GM04504 (cell line): ENCODE results near the gene CASP9.

Experiments used
- DNase-seq: peaks from one replicate; pipeline ENCODE4 v3.0.0-alpha.2; 2012; ENCODE audit warnings: low read depth

CASP9 gene

GRCh38 chr1:15524021-15524282 is at the start of gene CASP9:
TSS of gene CASP9 (minus strand) at chr1:15524215. CDS start at chr1:15524200, 15 bp downstream.
- DNase-seq, result no peak

DNA sequence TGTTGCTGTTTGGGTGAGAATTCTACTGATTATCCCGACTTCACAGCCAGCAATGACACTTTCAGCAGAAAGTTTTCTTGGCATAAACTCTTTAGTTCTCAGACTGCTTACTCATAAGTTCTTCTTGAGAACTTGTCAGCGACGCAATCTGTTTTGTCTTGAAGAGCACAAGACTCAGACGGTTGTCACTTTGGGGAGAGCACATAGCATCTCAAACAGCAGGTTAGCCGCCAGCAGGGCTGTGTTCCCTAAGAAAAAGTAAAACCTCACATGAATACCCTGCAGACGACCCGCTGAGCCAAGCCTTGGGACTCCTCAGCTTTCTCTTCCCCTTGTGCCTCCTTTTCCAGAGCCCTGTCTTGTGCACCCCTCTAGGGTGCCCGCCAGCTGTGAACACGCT is 49.5 kb upstream of the CASP9 start:
- no peak for DNase-seq

DNA sequence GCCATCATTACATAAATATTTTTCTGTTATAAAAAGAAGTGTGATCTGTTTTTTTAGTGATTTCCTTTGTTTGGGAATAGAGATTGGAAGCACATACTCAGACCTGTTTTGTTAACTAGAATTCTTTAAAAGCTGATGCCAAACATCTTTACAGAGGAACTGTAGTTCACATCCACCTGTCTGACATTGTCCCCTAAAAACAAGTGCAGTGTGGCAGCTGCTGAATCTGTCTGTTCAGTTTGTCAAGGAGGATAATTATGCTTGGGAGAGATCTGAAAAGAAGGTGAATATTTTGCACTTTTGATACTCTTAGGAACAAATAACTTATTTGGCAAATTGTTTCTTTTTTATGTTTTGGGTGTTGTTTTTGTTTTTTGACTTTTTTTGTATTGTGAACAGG is 47.3 kb upstream of the CASP9 start:
- no peak for DNase-seq

DNA sequence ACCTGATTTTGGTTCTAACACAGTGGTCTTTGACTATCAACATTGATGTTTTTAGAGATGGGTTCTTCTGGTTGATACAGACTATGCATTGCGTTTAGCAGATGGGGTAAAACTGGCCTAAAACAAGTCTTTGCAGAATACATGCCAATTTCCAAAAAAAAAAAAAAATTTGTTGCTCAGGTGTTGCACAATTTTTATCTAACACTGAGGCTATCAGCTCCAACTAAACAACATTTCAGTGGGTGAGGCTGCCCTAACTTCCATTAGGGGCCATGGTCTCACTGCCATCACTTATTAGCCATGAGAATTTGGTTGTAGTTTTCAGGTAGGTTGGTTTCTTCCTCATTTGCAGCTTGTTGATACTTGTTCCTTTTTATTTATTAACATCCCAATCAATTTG is 46.8 kb upstream of the CASP9 start:
- DNase-seq, result no peak

GRCh38 chr1:15568387-15569073 is 44.5 kb upstream of the CASP9 start:
- no peak for DNase-seq

DNA sequence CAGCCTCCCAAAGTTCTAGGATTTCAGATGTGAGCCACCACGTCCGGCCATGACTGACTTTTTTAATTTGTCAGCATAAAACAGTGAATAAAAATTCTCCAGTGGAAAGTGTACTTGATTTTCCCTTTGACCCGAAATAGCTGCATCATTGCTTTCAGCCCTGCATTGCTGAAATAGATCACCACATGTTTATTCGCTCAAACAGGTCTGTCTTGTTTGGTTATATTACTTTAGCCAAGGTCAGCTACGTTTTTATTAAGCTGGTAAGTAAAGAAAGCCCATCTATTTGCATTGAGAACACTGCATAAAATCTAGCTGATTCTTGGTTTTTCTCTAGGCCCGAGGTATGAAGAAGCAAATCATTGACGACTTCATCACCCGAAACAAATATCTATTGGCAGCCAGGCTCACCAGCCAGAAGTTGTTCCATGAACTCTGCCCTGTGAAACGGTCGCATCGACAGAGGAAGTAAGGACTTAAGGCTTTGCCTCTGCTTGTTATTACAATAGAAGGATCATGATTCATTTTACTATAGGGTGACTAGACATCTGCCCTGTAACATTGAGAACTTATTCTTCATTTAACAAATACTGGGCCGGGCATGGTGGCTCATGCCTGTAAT is 35.3 kb upstream of the CASP9 start:
- DNase-seq, result no peak

- DNase-seq, result no peak
Observed at GRCh38 chr1:15558516-15558915, 34.5 kb upstream of the CASP9 start.

DNA sequence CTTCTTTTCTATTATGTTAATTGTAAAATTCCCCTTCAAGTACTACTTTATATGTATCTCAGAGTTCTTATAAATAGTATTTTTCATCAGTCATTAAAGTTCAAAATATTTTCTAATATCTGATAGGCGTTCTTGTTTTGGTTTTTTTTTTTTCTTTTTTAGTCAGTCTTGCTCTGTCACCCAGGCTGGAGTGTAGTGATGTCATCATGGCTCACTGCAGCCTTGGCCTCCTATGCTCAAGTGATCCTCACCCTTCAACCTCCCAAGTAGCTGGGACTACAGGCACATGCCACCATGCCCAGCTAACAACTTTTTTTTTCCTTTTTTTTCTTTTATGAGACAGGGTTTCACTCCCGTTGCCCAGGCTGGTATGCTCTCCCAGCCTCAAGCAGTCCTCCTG is 33.6 kb upstream of the CASP9 start:
- no peak for DNase-seq

GRCh38 chr1:15557008-15557407 is 33.0 kb upstream of the CASP9 start:
- no peak for DNase-seq

- no peak for DNase-seq
Observed at GRCh38 chr1:15550573-15550972, 26.6 kb upstream of the CASP9 start.

DNA sequence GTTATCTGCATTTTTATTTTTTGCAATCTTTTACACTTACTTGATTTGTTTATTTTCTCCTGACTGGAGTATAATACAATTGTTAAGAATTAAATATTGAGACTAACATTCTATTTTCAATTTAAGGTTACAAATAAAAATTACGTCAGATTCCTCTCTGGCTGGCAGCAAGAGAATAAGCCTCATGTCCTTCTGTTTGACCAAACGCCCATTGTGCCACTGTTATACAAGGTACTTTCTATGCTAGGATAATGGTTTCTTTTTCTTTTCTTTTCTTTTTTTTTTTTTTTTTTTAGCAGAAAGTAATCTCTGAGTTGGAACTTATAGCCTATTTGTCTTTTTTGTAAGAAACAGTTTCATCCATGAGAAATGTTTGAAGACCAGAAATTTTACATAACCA is 22.6 kb upstream of the CASP9 start:
- DNase-seq, result no peak

GRCh38 chr1:15543589-15544568 is 19.9 kb upstream of the CASP9 start:
- no peak for DNase-seq

- DNase-seq, result no peak
Observed at GRCh38 chr1:15543251-15543588, 19.2 kb upstream of the CASP9 start.

DNA sequence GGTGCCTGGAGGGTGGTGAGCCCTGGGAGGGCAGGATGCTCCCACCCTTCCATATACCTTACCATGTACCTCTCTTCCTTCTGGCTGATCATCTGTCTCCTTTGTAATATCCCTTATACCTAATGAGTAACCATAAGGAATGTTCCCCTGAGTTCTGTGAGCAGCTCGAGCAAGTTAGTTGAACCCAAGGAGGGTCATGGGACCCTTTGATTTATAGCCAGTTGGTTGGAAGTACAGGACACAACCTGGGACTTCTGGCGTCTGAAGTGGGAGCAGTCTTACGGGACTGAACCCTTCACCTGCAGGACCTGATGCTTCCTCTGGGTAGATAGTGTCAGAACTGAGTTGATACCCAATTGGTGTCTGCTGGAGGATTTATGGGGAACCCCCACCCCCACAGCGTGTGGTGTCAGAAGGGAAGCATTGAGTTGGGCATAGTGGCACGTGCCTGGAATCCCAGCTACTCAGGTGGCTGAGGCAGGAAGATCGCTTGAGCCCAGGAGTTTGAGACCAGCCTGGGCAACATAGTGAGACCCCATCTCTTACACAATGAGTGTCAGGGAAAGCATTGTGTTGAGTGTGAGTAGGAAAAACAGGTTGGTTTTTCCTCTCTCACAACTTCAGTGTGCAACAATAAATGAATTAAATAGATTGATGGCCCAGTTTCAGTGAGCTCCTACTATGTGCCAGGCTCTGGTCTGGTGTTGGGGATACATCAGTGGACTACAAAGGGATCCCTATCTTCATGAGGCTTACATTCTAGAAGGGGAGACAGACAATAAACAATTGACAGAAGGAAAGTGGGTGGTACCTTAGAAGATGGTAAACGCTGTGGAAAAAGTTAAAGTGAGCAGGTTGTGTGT is 18.6 kb upstream of the CASP9 start:
- no peak for DNase-seq

DNA sequence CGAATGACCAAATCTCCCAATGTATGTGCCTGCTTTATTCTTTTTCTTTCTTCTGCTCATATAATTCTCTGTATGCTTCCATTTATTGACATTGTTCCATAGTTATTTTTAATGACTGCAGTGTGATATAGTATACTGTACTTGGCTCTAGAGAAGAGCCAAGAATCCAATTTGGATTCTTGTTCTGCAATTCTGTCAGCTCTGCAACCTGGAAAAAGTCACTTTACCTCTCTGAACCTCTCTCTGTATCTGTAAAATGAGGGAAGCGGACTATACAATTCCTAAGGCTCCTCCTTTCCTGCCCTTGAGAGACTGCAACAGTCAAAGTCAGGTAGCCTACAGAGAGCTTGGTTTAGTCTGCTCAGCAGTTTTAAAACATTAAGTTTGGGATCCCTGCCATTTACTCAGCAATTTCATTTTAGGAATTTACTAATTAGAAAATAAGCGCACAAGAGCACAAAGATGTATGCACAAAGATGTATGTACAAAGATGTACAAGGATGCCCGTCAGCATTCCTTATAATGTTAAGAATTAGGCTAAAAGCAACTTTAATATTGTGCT is 17.3 kb upstream of the CASP9 start:
- DNase-seq, result no peak

- no peak for DNase-seq
Observed at GRCh38 chr1:15540186-15540585, 16.2 kb upstream of the CASP9 start.

DNA sequence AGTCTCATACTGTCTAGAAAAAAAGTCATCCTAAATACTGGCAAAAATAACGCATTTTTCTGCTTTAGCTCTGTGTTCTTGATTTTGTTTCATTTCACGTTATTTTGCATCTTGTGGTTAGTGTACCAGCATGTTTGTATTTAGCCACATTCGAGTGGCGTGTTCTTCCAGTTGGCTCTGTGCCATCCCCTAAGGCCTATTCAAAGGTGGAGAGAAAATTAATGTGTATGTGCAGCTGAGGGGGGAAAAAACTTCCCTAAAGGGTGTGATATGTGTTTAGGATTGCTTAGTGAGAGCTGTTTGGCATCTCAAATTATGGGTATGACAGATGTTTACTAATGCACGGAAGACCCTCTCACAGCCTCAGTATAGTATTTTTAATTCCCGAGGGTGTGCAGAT is 14.8 kb upstream of the CASP9 start:
- DNase-seq, result no peak

GRCh38 chr1:15531682-15532081 is 7.7 kb upstream of the CASP9 start:
- DNase-seq, result no peak

- DNase-seq, result no peak
Observed at GRCh38 chr1:15531003-15531402, 7.0 kb upstream of the CASP9 start.

GRCh38 chr1:15526490-15527339 is 2.7 kb upstream of the CASP9 start, which contains the start of gene DNAJC16:
TSS of gene DNAJC16 (plus strand) at chr1:15526848. CDS start at chr1:15529106, 2,258 bp downstream.
- peak; percentile 100 for DNase-seq

GRCh38 chr1:15526021-15526489 is 2.0 kb upstream of the CASP9 start:
- no peak for DNase-seq
